ENCODE results near the gene PIM3. TPM values are rescaled to one million over a fixed set of nuclear protein-coding genes. Genes with fewer than 3 reads are reported as not detected.

The PIM3 gene
- total RNA-seq, 4 donors from 2014 or later: 92.2 to 174 (median 114) TPM

- ATAC-seq (ENCODE audit: low FRiP score) (no peak), DNase-seq (ENCODE audit: low spot score) (no peak)
- TF ChIP-seq CTCF (IDR thresholded peaks at IDR 0.05): no peak
These were observed 3.4 kb upstream of the PIM3 start for GRCh38 chr22:49956914-49957825.

DNA sequence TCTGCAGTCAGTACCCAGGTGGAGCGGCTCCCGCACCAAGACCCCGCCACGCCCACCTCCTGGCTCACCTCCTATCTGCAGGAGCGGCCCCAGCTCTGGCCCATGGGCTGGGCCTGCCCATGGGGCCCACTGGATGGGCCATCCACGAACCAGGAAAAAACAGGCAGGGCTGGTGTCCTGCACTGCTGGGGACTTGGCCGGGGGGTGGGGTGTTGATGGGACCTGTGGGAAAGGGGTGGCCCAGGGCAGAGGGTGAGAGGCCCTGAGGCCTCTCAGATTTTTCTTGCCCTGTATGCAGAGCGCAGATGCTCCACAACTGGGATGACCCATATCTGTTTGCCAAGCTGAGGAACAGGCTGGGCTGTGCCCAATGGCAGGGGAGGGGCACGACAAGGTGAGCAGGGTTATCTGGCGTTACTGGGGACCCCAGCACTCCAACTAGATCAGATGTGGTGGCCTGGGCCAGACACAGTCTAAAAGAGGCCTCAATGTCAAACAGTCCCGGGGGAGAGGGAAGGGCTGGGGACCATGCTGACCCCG is 2.7 kb upstream of the PIM3 start:
- ATAC-seq (ENCODE audit: low FRiP score) (no peak), DNase-seq (ENCODE audit: low spot score) (no peak)
- TF ChIP-seq CTCF (IDR thresholded peaks at IDR 0.05): no peak

- ATAC-seq (ENCODE audit: low FRiP score): no peak
- TF ChIP-seq CTCF (IDR thresholded peaks at IDR 0.05): no peak
- no peak for DNase-seq (ENCODE audit: low spot score)
These were observed 2.1 kb upstream of the PIM3 start for GRCh38 chr22:49958366-49958921.

DNA sequence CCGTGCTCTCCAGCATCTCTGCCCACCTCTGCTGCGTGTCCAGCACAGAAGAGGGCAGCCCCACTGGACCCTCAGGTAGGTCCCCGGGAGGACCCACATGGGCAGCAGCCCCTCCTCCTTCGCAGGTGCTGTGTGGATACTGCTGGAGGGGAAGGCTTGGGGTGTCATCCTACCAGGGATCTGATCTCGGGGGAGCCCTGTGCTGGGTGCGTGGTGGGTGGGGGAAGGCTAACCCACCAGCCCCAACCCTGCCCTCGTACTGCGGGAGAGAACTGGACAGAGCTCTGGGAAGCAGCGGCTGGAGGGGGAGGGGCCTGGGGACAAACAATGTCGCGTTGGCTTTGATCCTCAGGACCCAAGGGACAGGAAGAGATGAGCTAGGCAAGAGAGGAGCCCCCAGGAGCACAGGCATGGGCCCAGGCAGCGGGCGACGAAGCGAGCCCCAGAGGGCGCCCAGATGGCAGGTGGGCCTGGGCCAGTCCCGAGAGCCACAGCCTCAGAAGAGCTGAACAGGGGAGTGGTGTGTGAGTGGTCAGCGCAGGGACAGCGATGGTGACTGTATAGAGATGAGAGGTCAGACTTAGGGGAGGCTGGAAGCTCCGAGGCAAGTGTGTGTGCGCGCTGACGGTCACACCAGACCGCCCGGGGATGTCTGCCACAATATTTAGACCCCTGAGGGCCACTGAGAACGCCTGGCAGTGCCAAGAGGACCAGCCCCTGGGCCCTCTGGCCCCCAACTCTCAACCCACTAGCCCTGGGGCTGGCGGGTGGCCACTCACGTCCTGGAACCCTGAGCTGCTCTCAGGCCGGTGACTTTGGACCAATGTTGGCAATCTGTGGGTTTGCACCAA is 1.4 kb upstream of the PIM3 start:
- no peak for ATAC-seq (ENCODE audit: low FRiP score)
- TF ChIP-seq CTCF (IDR thresholded peaks at IDR 0.05): no peak
- DNase-seq (ENCODE audit: low spot score): no peak

DNA sequence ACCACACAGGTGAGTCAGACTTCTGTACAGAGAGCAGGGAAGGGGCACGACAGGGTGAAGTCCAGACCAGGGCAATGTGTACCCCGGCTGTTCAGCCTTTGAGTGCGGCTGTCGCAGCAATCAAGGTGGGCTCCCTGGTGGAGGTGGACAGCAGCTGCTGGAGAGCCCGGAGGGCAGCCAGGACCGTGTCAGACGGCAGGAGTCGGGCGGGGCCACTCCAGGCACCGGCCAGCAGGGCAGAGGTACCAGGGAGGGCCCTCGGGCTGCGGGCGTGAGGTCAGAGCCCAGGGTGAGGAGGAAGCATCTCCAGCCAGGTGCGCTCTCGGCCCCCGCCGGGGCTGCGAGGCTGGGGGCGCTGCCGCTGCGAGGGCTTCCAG is 802 bp upstream of the PIM3 start:
- DNase-seq (ENCODE audit: low spot score) (no peak), ATAC-seq (ENCODE audit: low FRiP score) (peak; percentile 0)
- TF ChIP-seq CTCF (IDR thresholded peaks at IDR 0.05): no peak

- no peak for ATAC-seq (ENCODE audit: low FRiP score)
- no peak for TF ChIP-seq CTCF (IDR thresholded peaks at IDR 0.05)
- peak; percentile 21 for DNase-seq (ENCODE audit: low spot score)
These were observed 531 bp downstream of the PIM3 start for GRCh38 chr22:49961005-49961600.
